PC-3 (cell line): ENCODE measurements around the gene CDH4. TPM values are rescaled to one million over a fixed set of nuclear protein-coding genes. Genes with fewer than 3 reads are reported as not detected.

ENCODE experiments used
- ATAC-seq: fragments of 200-7000 bp; cut with Tn5 transposase; 2 replicates; pipeline ENCODE4 v1.9.1; 2020; ENCODE audit warnings: mild to moderate bottlenecking, moderate library complexity
- BruUV-seq: library from RNA; stranded (reverse); fragments of 400-500 nt; replicated peaks from 2 replicates; lab custom pipeline; 2021; lab: Mats Ljungman, UMichigan
- CTCF ChIA-PET: fragments of 300-600 bp; sonication (Branson Sonifier 250); formaldehyde crosslinking; loops from one replicate; lab custom pipeline; 2022; ENCODE audit warnings: antibody characterized with exemption; lab: Charles Lee
- POLR2A ChIA-PET: fragments of 300-600 bp; sonication (Branson Sonifier 250); formaldehyde crosslinking; loops from one replicate; lab custom pipeline; 2022; ENCODE audit warnings: antibody characterized with exemption; ENCODE audit not compliant: unreplicated experiment; lab: Charles Lee
- DNase-seq: peaks from one replicate; pipeline ENCODE4 v3.0.0-alpha.2; 2015
- H2AFZ ChIP-seq: fragments of 300-600 bp; sonication (generic); 2 replicates; pipeline ENCODE4 v1.6.0; 2016; ENCODE audit warnings: antibody characterized with exemption, low read length
- H3F3A ChIP-seq: fragments of 300-600 bp; sonication (generic); one replicate; pipeline ENCODE4 v1.6.0; 2017; ENCODE audit warnings: antibody characterized with exemption, low read length, control low read depth, mild to moderate bottlenecking; ENCODE audit not compliant: unreplicated experiment
- H3K27ac ChIP-seq: fragments of 300-600 bp; sonication (generic); 2 replicates; pipeline ENCODE4 v1.5.1; 2016; ENCODE audit warnings: mild to moderate bottlenecking, low read length
- H3K27me3 ChIP-seq: fragments of 300-600 bp; sonication (generic); 2 replicates; pipeline ENCODE4 v1.6.1; 2016; ENCODE audit warnings: low read length, mixed read lengths
- H3K36me3 ChIP-seq: fragments of 300-600 bp; sonication (generic); 2 replicates; pipeline ENCODE4 v1.6.1; 2016; ENCODE audit warnings: low read depth, mixed run types, low read length, mixed read lengths
- H3K4me1 ChIP-seq: fragments of 300-600 bp; sonication (generic); 2 replicates; pipeline ENCODE4 v1.5.1; 2016; ENCODE audit warnings: low read length; ENCODE audit not compliant: insufficient read depth
- H3K4me2 ChIP-seq: fragments of 300-600 bp; sonication (generic); 2 replicates; pipeline ENCODE4 v1.6.0; 2016; ENCODE audit warnings: low read length
- H3K4me3 ChIP-seq: fragments of 300-600 bp; sonication (generic); 2 replicates; pipeline ENCODE4 v1.5.1; 2016; ENCODE audit warnings: mild to moderate bottlenecking, low read length, mixed read lengths
- H3K79me2 ChIP-seq: fragments of 300-600 bp; sonication (generic); 2 replicates; pipeline ENCODE4 v1.6.1; 2017; ENCODE audit warnings: low read length, mixed read lengths
- H3K9ac ChIP-seq: fragments of 300-600 bp; sonication (generic); 2 replicates; pipeline ENCODE4 v1.6.0; 2016; ENCODE audit warnings: mild to moderate bottlenecking, low read length
- H3K9me2 ChIP-seq: fragments of 300-600 bp; sonication (generic); replicated peaks from 2 replicates; pipeline ENCODE4 v1.6.1; 2016; ENCODE audit warnings: mixed run types, low read length, mixed read lengths
- H3K9me3 ChIP-seq: fragments of 300-600 bp; sonication (generic); 2 replicates; pipeline ENCODE4 v1.6.1; 2016; ENCODE audit warnings: low read length, mixed read lengths
- H4K20me1 ChIP-seq: fragments of 300-600 bp; sonication (generic); 2 replicates; pipeline ENCODE4 v1.6.1; 2016; ENCODE audit warnings: low read length, mixed read lengths
- CTCF ChIP-seq: fragments of 300-600 bp; sonication (generic); conservative IDR thresholded peaks from 2 replicates; pipeline ENCODE4 v1.5.1; 2017; ENCODE audit warnings: antibody characterized with exemption, low read depth, mild to moderate bottlenecking, low read length
- EZH2 ChIP-seq: fragments of 300-600 bp; sonication (generic); IDR thresholded peaks from one replicate; pipeline ENCODE4 v1.6.1; 2017; ENCODE audit warnings: antibody characterized with exemption, mild to moderate bottlenecking, low read length; ENCODE audit not compliant: unreplicated experiment
- EZH2phosphoT487 ChIP-seq: fragments of 300-600 bp; sonication (generic); IDR thresholded peaks from 2 replicates; pipeline ENCODE4 v1.6.1; 2018; ENCODE audit warnings: mild to moderate bottlenecking, antibody characterized with exemption, low read length, borderline replicate concordance
- intact Hi-C: fragments of 100-400 bp; cut with micrococcal nuclease; formaldehyde crosslinking; loops from 2 replicates; pipeline ENCODE4 v1.9.0; 2023
- total RNA-seq: library from RNA; depleted of rRNA; stranded (reverse); fragments of >200 nt; gene quantifications from 2 replicates; pipeline ENCODE4 v1.2.3, GENCODE V29; 2014

The CDH4 gene
- total RNA-seq, 1 experiment from 2014 or later = not detected

DNA sequence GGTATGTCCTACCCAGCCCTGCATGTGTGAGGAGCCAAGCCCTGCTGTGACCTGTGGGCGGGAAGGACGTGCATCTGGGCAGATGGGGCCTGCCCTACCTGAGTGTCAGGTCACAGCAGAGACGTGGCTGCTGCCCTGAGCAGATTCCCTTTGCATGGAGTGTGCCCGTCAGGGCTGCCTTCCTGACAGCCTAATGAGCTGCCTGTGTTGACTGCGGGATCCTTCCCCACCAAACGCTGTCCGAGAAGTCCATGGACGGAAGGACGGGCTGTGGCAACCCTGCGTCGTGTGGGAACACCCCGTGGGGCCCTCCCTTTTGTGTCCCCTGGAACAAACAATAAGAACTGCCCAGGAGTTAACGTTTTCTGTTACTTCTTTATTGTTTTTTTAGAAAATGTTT, 343.2 kb downstream of the CDH4 start:
- Histone ChIP-seq H3K9me3 (no peaks in the 10 kb centered on the region; the same call in 1 of the 2 replicates), H3K9me2 (no peaks in the 10 kb centered on the region), H3K4me1 (no peaks in the 10 kb centered on the region), H2AFZ (no peak overlapping the region), H3K27ac (no peak overlapping the region), H3K79me2 (no peaks in the 10 kb centered on the region), H3K9ac (no peak overlapping the region), H3K27me3 (peaks cover 14% of the 10 kb centered on the region), H4K20me1 (no peaks in the 10 kb centered on the region), H3K4me3 (no peak overlapping the region), H3K36me3 (no peaks in the 10 kb centered on the region), H3K4me2 (no peak overlapping the region), H3F3A (no peaks in the 10 kb centered on the region)
- DNase-seq (no peak), ATAC-seq (no peak)
- TF ChIP-seq EZH2 (no peak), CTCF (no peak), EZH2phosphoT487 (no peak)
- intact Hi-C loops = no loop called here
- POLR2A ChIA-PET = no interaction called here
- BruUV-seq = no TSS peak
- CTCF ChIA-PET = no interaction called here

GRCh38 chr20:61596687-61597330, 344.7 kb downstream of the CDH4 start:
- no peaks in the 10 kb centered on the region for H3K36me3 ChIP-seq
- no peak overlapping the region for H3K9ac ChIP-seq
- BruUV-seq = no TSS peak
- H3K27ac ChIP-seq = no peak overlapping the region
- H3F3A ChIP-seq = no peaks in the 10 kb centered on the region
- ChIA-PET POLR2A (no interaction called here), CTCF (no interaction called here)
- no peaks in the 10 kb centered on the region for H3K9me2 ChIP-seq
- H3K79me2 ChIP-seq = no peaks in the 10 kb centered on the region
- no peaks in the 10 kb centered on the region for H3K4me1 ChIP-seq
- DNase-seq (no peak), ATAC-seq (no peak)
- H3K9me3 ChIP-seq = no peaks in the 10 kb centered on the region; the same call in 1 of the 2 replicates
- no peaks in the 10 kb centered on the region for H4K20me1 ChIP-seq
- no peak overlapping the region for H3K4me2 ChIP-seq
- TF ChIP-seq CTCF (no peak), EZH2phosphoT487 (no peak), EZH2 (no peak)
- no peak overlapping the region for H3K4me3 ChIP-seq
- peaks cover 28% of the 10 kb centered on the region for H3K27me3 ChIP-seq
- intact Hi-C loops = no loop called here
- no peak overlapping the region for H2AFZ ChIP-seq

- no TSS peak for BruUV-seq
- ATAC-seq = no peak
- no peak overlapping the region for H3K4me2 ChIP-seq
- no peak overlapping the region for H2AFZ ChIP-seq
- TF ChIP-seq EZH2phosphoT487 = no peak
- no peak for TF ChIP-seq EZH2
- ChIA-PET POLR2A (no interaction called here), CTCF (no interaction called here)
- H3K9me3 ChIP-seq = no peaks in the 10 kb centered on the region; the same call in 1 of the 2 replicates
- H3K9ac ChIP-seq = no peak overlapping the region
- no peaks in the 10 kb centered on the region for H3K79me2 ChIP-seq
- H3F3A ChIP-seq = no peaks in the 10 kb centered on the region
- no peaks in the 10 kb centered on the region for H3K9me2 ChIP-seq
- peaks cover 34% of the 10 kb centered on the region for H3K27me3 ChIP-seq
- no peaks in the 10 kb centered on the region for H4K20me1 ChIP-seq
- H3K4me1 ChIP-seq = no peaks in the 10 kb centered on the region
- DNase-seq = no peak
- no peak overlapping the region for H3K4me3 ChIP-seq
- no peaks in the 10 kb centered on the region for H3K36me3 ChIP-seq
- intact Hi-C loops = no loop called here
- H3K27ac ChIP-seq = no peak overlapping the region
These were observed 345.9 kb downstream of the CDH4 start for GRCh38 chr20:61597996-61598395.
